Activated CD8-positive, alpha-beta T cell treated with anti-CD3 and anti-CD28 coated beads for 36 hours (primary cell): ENCODE data around the gene RYR1. TPM values are rescaled to one million over a fixed set of nuclear protein-coding genes. Genes with fewer than 3 reads are reported as not detected.
A peak's percentile ranks its signal among the peaks of the same experiment; 100 is the strongest.
"Not testable (repeated sequence)": the region's sequence is repeated elsewhere in the genome, so short reads cannot be mapped to it uniquely, and the experiment has no call there.

ENCODE experiments used
- ATAC-seq: fragments of 200-7000 bp; cut with Tn5 transposase; one replicate; pipeline ENCODE4 v1.10.0; 2021; ENCODE audit warnings: mild to moderate bottlenecking, moderate library complexity
- CTCF ChIA-PET: fragments of 350-600 bp; sonication (Branson Sonifier 250); formaldehyde crosslinking; loops from one replicate; lab custom pipeline; 2021; ENCODE audit warnings: antibody characterized with exemption; lab: Charles Lee
- POLR2A ChIA-PET: fragments of 350-600 bp; sonication (Branson Sonifier 250); formaldehyde crosslinking; loops from one replicate; lab custom pipeline; 2021; ENCODE audit warnings: antibody characterized with exemption; lab: Charles Lee
- DNase-seq: peaks from one replicate; pipeline ENCODE4 v3.0.0-alpha.2; 2020
- H3K27ac Mint-ChIP-seq: one replicate; pipeline ENCODE4 v1.8.0; 2021; ENCODE audit warnings: mild to moderate bottlenecking, mixed read lengths
- H3K27me3 Mint-ChIP-seq: one replicate; pipeline ENCODE4 v1.8.0; 2021; ENCODE audit warnings: mixed read lengths
- H3K36me3 Mint-ChIP-seq: one replicate; pipeline ENCODE4 v1.8.0; 2021; ENCODE audit warnings: low read depth, mixed read lengths
- H3K4me1 Mint-ChIP-seq: one replicate; pipeline ENCODE4 v1.8.0; 2021; ENCODE audit warnings: low read depth, mixed read lengths
- H3K4me3 Mint-ChIP-seq: one replicate; pipeline ENCODE4 v1.8.0; 2021; ENCODE audit warnings: mild to moderate bottlenecking, moderate library complexity, mixed read lengths
- H3K9me3 Mint-ChIP-seq: one replicate; pipeline ENCODE4 v1.8.0; 2021; ENCODE audit warnings: mixed read lengths
- CTCF ChIP-seq: fragments of 200-600 bp; IDR thresholded peaks from one replicate; pipeline ENCODE4 v1.8.0; 2022; ENCODE audit warnings: antibody characterized with exemption, mild to moderate bottlenecking
- intact Hi-C: fragments of 100-400 bp; cut with micrococcal nuclease; formaldehyde crosslinking; loops from one replicate; pipeline ENCODE4 v1.10.0; 2022
- total RNA-seq, 2 experiments: library from RNA; stranded (reverse); gene quantifications; one replicate each; pipeline ENCODE4 v1.2.3, GENCODE V29; 2021

Gene RYR1
- total RNA-seq, 2 experiments from 2014 or later = 0.63 to 1.2 TPM

DNA sequence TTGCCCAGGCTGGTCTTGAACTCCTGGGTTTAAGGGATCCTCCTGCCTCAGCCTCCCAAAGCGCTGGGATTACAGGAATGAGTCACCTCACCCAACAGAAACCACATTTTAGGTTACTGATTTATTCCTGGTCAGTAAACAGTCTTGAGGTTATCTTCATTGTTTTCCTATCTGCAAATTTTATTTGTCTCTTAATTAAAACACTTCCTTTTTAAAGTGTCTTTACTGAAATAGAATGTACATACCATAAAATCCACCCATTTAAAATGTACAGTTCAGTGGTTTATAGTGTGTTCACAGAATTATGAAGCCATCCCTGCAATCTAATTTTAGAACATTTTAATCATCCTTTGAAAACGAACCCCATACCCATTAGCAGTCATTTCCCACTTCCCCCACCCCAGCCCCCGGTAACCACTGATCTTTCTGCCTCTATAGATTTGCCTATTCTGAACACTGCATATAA, 121.2 kb downstream of the RYR1 start:
- no peak for TF ChIP-seq CTCF
- Mint-ChIP-seq H3K4me3 (no peak overlapping the region), H3K36me3 (no peaks in the 10 kb centered on the region), H3K9me3 (no peaks in the 10 kb centered on the region), H3K4me1 (peaks cover 38% of the 10 kb centered on the region), H3K27ac (no peak overlapping the region), H3K27me3 (peaks cover 12% of the 10 kb centered on the region)
- ATAC-seq (no peak), DNase-seq (peak; percentile 54)
- ChIA-PET CTCF (interaction anchor here (0.9 kb wide), 1 partner anchor 80 kb away, joined by 3 read pairs; no protein-coding TSS in a partner anchor), POLR2A (no interaction called here)
- intact Hi-C loops = no loop called here

- peaks cover 12% of the 10 kb centered on the region for H3K27me3 Mint-ChIP-seq
- CTCF ChIA-PET = no interaction called here
- no peaks in the 10 kb centered on the region for H3K36me3 Mint-ChIP-seq
- H3K9me3 Mint-ChIP-seq = no peaks in the 10 kb centered on the region
- no peak overlapping the region for H3K27ac Mint-ChIP-seq
- intact Hi-C loops = no loop called here
- TF ChIP-seq CTCF = no peak
- no peak for DNase-seq
- no peak overlapping the region for H3K4me3 Mint-ChIP-seq
- ATAC-seq = no peak
- POLR2A ChIA-PET = no interaction called here
- H3K4me1 Mint-ChIP-seq = peaks cover 43% of the 10 kb centered on the region
Observed at GRCh38 chr19:38555200-38555599, 121.7 kb downstream of the RYR1 start.

DNA sequence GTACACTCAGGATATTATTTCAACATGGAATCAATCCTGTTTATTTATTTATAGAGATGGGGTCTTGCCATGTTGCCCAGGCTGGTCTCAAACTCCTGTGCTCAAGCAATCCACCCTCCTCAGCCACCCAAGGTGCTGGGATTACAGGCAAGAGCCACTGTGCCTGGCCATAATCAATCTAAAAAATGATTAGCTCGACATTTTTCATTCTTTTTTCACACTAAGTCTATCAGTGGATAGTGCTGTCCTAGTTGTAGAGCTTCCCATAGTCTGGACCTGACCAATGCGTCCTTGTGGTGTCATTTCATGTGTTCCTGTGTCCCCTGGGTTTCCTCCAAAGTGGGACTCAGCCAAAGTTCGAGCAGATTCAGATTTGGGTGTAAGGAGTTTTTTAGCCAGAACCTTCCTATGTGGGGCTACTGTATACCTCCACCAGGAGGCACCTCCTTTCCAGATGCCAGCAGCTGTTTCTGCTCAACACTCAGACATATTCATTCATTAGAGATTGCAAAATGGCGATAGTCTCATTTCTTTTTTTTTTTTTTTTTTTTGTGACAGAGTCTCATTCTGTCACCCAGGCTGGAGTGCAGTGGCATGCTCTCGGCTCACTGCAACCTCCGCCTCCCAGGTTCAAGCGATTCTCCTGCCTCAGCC, 123.2 kb downstream of the RYR1 start:
- no peak for TF ChIP-seq CTCF
- DNase-seq (no peak), ATAC-seq (no peak)
- Mint-ChIP-seq H3K4me3 (no peak overlapping the region), H3K27me3 (peaks cover 12% of the 10 kb centered on the region), H3K27ac (no peak overlapping the region), H3K4me1 (peaks cover 40% of the 10 kb centered on the region), H3K9me3 (no peaks in the 10 kb centered on the region), H3K36me3 (no peaks in the 10 kb centered on the region)
- POLR2A ChIA-PET = no interaction called here
- CTCF ChIA-PET = interaction anchor here (1.2 kb wide), 1 partner anchor 12 kb away, joined by 3 read pairs; no protein-coding TSS in a partner anchor
- intact Hi-C loops = no loop called here

- H3K4me3 Mint-ChIP-seq = no peak overlapping the region
- H3K4me1 Mint-ChIP-seq = peaks cover 44% of the 10 kb centered on the region
- no peak for TF ChIP-seq CTCF
- DNase-seq = peak; percentile 64
- peaks cover 12% of the 10 kb centered on the region for H3K27me3 Mint-ChIP-seq
- no peaks in the 10 kb centered on the region for H3K9me3 Mint-ChIP-seq
- H3K27ac Mint-ChIP-seq = no peak overlapping the region
- POLR2A ChIA-PET = no interaction called here
- intact Hi-C loops = no loop called here
- peak; percentile 54 for ATAC-seq
- no peaks in the 10 kb centered on the region for H3K36me3 Mint-ChIP-seq
- CTCF ChIA-PET = interaction anchor here (1.2 kb wide), 1 partner anchor 12 kb away, joined by 3 read pairs; no protein-coding TSS in a partner anchor
Observed at GRCh38 chr19:38557205-38557799, 123.8 kb downstream of the RYR1 start.

- H3K27ac Mint-ChIP-seq, intact Hi-C loops, DNase-seq, ATAC-seq, H3K36me3 Mint-ChIP-seq, H3K27me3 Mint-ChIP-seq, H3K4me3 Mint-ChIP-seq, CTCF ChIA-PET, POLR2A ChIA-PET, H3K9me3 Mint-ChIP-seq: not testable (repeated sequence)
- peaks cover 36% of the 10 kb centered on the region for H3K4me1 Mint-ChIP-seq
Observed at GRCh38 chr19:38558933-38559332, 125.4 kb downstream of the RYR1 start.
